ENCODE data around the gene TRAF1. TPM values are rescaled to one million over a fixed set of nuclear protein-coding genes. Genes with fewer than 3 reads are reported as not detected.

TRAF1 gene
- total and polyA plus RNA-seq, 10 of the 15 experiments (the other 5 are each of a cell fraction or from before 2014, with no cell fraction given), result 13.8 to 163 (median 128) TPM

DNA sequence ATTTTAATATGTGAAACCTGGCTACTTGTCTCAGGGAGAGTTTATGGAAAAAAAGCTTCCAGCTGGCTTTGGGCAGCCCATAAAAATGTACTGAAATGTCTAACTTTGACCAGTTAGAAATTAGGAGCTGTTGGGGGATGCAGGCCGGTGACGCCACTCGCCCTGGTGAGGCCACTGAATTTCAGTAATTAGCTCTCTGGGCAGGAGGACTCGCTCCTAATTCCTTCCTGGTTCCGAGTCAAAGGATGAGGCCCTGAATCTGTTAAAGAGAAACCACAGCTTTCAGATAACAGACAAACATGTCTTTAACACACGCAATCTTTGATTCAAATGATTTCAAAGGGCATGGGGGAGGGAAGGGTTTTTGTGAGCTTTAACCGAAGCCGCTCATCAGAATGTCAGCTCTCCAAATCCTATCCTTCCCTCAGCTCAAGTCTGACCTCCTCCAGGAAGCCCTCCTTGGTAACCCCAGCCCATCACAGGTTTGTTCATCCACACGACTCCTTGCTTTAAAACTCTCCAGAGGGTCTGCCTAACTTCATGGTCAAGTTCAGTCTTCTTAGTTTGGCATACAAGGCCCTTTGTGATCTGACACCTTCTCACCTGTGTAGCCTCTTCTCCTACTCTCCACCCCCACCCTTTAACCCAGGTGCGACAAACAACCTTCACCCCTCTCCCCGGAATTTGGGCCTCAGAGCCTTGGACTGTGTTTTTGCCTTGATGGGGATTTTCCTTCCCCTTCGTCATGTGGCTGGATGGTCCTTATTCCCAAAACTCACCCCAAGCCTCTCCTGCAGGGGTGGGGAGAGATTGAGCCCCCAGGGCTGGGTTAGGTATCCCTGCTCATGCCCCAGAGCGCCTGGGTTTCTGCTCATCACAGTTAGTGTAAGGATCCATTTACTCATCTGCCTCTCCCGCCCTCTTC, 36.0 kb downstream of the TRAF1 start:
- ChIA-PET SMC1A (ENCODE audit: uncharacterized antibody, unreplicated experiment) (interaction anchor here (0.9 to 23.6 kb wide), 4 partner anchors 10 to 232 kb away, joined by 3 to 522 read pairs (median 4); partner anchors contain the start of gene TRAF1), CTCF (interaction anchor here (1.1 to 3.0 kb wide), 7 partner anchors 10 to 90 kb away, joined by 3 to 13 read pairs (median 8); no protein-coding TSS in a partner anchor), POLR2A (interaction anchor here (0.7 to 15.6 kb wide), 11 partner anchors 13 to 328 kb away, joined by 3 to 383 read pairs (median 4); partner anchors contain the start of genes PHF19 and TRAF1), RAD21 (ENCODE audit: unreplicated experiment) (interaction anchor here (0.7 to 8.7 kb wide), 5 partner anchors 33 to 278 kb away, joined by 4 to 104 read pairs (median 8); partner anchors contain the start of gene TRAF1)
- no TSS peak for BruUV-seq (replicated peaks)
- H2AFZ ChIP-seq (ENCODE audit: control insufficient read depth, low read depth, low read length), result no peak overlapping the region; the same call in 1 of the 2 replicates
- no peak for DNase-seq (ENCODE audit: low read depth, low spot score)
- H3K27ac ChIP-seq (ENCODE audit: control insufficient read depth, insufficient read depth), result peak overlapping the region; percentile 94
- no peaks in the 10 kb centered on the region for H3K27me3 ChIP-seq (replicated peaks in 1 of 2; ENCODE audit: control insufficient read depth in 2 of 2, insufficient read depth in 2 of 2, low read length in 1 of 2)
- FAIRE-seq, result no peak
- peaks cover 53% of the 10 kb centered on the region for H3K4me1 ChIP-seq (ENCODE audit: control insufficient read depth, insufficient read depth, low read length)
- intact Hi-C loops (cut with micrococcal nuclease; ENCODE audit: unreplicated experiment) (no loop called here), in situ Hi-C loops (cut with MboI) (no loop called here)
- H3K4me3 ChIP-seq, result no peak overlapping the region
- no peaks in the 10 kb centered on the region for H3K9me3 ChIP-seq (replicated peaks; ENCODE audit: control insufficient read depth, insufficient read depth, low read length)
- H3K4me2 ChIP-seq (ENCODE audit: control insufficient read depth, insufficient read depth), result peak overlapping the region; percentile 87; the same call in 1 of the 2 replicates
- H3K36me3 ChIP-seq (ENCODE audit: control insufficient read depth in 2 of 2, insufficient read depth in 2 of 2, low read length in 1 of 2), result no peaks in the 10 kb centered on the region
- H3K9ac ChIP-seq (ENCODE audit: control insufficient read depth, insufficient read depth, low read length), result no peak overlapping the region
- no peaks in the 10 kb centered on the region for H3K79me2 ChIP-seq (ENCODE audit: control insufficient read depth, insufficient read depth, low read length)
- no peaks in the 10 kb centered on the region for H4K20me1 ChIP-seq (ENCODE audit: control insufficient read depth, insufficient read depth)
- no peak for ATAC-seq
- 95% methylated on average over 14 of the region's 14 CpGs for WGBS (ENCODE audit: insufficient coverage, insufficient replicate concordance, low lambda C conversion rate, missing lambda C conversion rate)
- TF ChIP-seq NFYB (IDR thresholded peaks at IDR 0.05; ENCODE audit: insufficient read depth, low read depth, low read length) (no peak), BRCA1 (IDR thresholded peaks at IDR 0.05; ENCODE audit: low read depth, low read length) (no peak), ZNF217 (IDR thresholded peaks at IDR 0.05) (no peak), NR2C1 (IDR thresholded peaks at IDR 0.05) (no peak), MYC (IDR thresholded peaks at IDR 0.05; ENCODE audit: insufficient read depth, insufficient read length, insufficient replicate concordance, low read length, severe bottlenecking) (no peak), MTA3 (IDR thresholded peaks at IDR 0.05; ENCODE audit: borderline replicate concordance, low read length) (no peak), KLF5 (IDR thresholded peaks at IDR 0.05; ENCODE audit: partially characterized antibody) (no peak)
- TF ChIP-seq, protein P1, sequence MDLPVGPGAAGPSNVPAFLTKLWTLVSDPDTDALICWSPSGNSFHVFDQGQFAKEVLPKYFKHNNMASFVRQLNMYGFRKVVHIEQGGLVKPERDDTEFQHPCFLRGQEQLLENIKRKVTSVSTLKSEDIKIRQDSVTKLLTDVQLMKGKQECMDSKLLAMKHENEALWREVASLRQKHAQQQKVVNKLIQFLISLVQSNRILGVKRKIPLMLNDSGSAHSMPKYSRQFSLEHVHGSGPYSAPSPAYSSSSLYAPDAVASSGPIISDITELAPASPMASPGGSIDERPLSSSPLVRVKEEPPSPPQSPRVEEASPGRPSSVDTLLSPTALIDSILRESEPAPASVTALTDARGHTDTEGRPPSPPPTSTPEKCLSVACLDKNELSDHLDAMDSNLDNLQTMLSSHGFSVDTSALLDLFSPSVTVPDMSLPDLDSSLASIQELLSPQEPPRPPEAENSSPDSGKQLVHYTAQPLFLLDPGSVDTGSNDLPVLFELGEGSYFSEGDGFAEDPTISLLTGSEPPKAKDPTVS (IDR thresholded peaks at IDR 0.05; ENCODE audit: low read depth, low read length), result no peak
- TF ChIP-seq, protein P2, sequence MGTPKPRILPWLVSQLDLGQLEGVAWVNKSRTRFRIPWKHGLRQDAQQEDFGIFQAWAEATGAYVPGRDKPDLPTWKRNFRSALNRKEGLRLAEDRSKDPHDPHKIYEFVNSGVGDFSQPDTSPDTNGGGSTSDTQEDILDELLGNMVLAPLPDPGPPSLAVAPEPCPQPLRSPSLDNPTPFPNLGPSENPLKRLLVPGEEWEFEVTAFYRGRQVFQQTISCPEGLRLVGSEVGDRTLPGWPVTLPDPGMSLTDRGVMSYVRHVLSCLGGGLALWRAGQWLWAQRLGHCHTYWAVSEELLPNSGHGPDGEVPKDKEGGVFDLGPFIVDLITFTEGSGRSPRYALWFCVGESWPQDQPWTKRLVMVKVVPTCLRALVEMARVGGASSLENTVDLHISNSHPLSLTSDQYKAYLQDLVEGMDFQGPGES (IDR thresholded peaks at IDR 0.05), result no peak
- TF ChIP-seq, protein P3, sequence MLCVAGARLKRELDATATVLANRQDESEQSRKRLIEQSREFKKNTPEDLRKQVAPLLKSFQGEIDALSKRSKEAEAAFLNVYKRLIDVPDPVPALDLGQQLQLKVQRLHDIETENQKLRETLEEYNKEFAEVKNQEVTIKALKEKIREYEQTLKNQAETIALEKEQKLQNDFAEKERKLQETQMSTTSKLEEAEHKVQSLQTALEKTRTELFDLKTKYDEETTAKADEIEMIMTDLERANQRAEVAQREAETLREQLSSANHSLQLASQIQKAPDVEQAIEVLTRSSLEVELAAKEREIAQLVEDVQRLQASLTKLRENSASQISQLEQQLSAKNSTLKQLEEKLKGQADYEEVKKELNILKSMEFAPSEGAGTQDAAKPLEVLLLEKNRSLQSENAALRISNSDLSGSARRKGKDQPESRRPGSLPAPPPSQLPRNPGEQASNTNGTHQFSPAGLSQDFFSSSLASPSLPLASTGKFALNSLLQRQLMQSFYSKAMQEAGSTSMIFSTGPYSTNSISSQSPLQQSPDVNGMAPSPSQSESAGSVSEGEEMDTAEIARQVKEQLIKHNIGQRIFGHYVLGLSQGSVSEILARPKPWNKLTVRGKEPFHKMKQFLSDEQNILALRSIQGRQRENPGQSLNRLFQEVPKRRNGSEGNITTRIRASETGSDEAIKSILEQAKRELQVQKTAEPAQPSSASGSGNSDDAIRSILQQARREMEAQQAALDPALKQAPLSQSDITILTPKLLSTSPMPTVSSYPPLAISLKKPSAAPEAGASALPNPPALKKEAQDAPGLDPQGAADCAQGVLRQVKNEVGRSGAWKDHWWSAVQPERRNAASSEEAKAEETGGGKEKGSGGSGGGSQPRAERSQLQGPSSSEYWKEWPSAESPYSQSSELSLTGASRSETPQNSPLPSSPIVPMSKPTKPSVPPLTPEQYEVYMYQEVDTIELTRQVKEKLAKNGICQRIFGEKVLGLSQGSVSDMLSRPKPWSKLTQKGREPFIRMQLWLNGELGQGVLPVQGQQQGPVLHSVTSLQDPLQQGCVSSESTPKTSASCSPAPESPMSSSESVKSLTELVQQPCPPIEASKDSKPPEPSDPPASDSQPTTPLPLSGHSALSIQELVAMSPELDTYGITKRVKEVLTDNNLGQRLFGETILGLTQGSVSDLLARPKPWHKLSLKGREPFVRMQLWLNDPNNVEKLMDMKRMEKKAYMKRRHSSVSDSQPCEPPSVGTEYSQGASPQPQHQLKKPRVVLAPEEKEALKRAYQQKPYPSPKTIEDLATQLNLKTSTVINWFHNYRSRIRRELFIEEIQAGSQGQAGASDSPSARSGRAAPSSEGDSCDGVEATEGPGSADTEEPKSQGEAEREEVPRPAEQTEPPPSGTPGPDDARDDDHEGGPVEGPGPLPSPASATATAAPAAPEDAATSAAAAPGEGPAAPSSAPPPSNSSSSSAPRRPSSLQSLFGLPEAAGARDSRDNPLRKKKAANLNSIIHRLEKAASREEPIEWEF (IDR thresholded peaks at IDR 0.05; ENCODE audit: insufficient replicate concordance, low read depth, low read length), result no peak
